ENCODE measurements around the gene NAB1.
"Not testable (repeated sequence)": the region's sequence is repeated elsewhere in the genome, so short reads cannot be mapped to it uniquely, and the experiment has no call there.

NAB1 gene

GRCh38 chr2:190674966-190675650, 26.2 kb downstream of the NAB1 start:
- no peak for DNase-seq (ENCODE audit: low read depth)

GRCh38 chr2:190677255-190677654, 28.4 kb downstream of the NAB1 start:
- no peak for DNase-seq (ENCODE audit: low read depth)

GRCh38 chr2:190678444-190679162, 29.7 kb downstream of the NAB1 start:
- peak; percentile 13 for DNase-seq (ENCODE audit: low read depth)

GRCh38 chr2:190679391-190679790, 30.5 kb downstream of the NAB1 start:
- DNase-seq (ENCODE audit: low read depth) = no peak

GRCh38 chr2:190679813-190680591, 31.1 kb downstream of the NAB1 start:
- peak; percentile 31 for DNase-seq (ENCODE audit: low read depth)

- no peak for DNase-seq (ENCODE audit: low read depth)
Measured at GRCh38 chr2:190682168-190682567, 33.3 kb downstream of the NAB1 start.

GRCh38 chr2:190683802-190684201, 34.9 kb downstream of the NAB1 start:
- no peak for DNase-seq (ENCODE audit: low read depth)

GRCh38 chr2:190684931-190685330, 36.0 kb downstream of the NAB1 start:
- DNase-seq (ENCODE audit: low read depth) = no peak

- no peak for DNase-seq (ENCODE audit: low read depth)
Measured at GRCh38 chr2:190685333-190685732, 36.5 kb downstream of the NAB1 start.

- DNase-seq (ENCODE audit: low read depth) = no peak
Measured at GRCh38 chr2:190693533-190694232, 44.8 kb downstream of the NAB1 start.

- DNase-seq (ENCODE audit: low read depth) = no peak
Measured at GRCh38 chr2:190694479-190694878, 45.6 kb downstream of the NAB1 start.

- DNase-seq (ENCODE audit: low read depth) = peak; percentile 19
Measured at GRCh38 chr2:190695739-190696138, 46.9 kb downstream of the NAB1 start.

GRCh38 chr2:190696792-190697398, 48.0 kb downstream of the NAB1 start:
- no peak for DNase-seq (ENCODE audit: low read depth)

- no peak for DNase-seq (ENCODE audit: low read depth)
Measured at GRCh38 chr2:190697421-190697820, 48.5 kb downstream of the NAB1 start.

GRCh38 chr2:190698895-190699294, 50.0 kb downstream of the NAB1 start:
- no peak for DNase-seq (ENCODE audit: low read depth)

- DNase-seq (ENCODE audit: low read depth) = no peak
Measured at GRCh38 chr2:190701586-190701985, 52.7 kb downstream of the NAB1 start.

GRCh38 chr2:190705280-190705679, 56.4 kb downstream of the NAB1 start:
- no peak for DNase-seq (ENCODE audit: low read depth)

- DNase-seq (ENCODE audit: low read depth) = no peak
Measured at GRCh38 chr2:190707726-190708125, 58.8 kb downstream of the NAB1 start.

- not testable (repeated sequence) for DNase-seq (ENCODE audit: low read depth)
Measured at GRCh38 chr2:190708650-190709049, 59.8 kb downstream of the NAB1 start.

GRCh38 chr2:190711069-190711468, 62.2 kb downstream of the NAB1 start:
- no peak for DNase-seq (ENCODE audit: low read depth)

GRCh38 chr2:190713471-190713870, 64.6 kb downstream of the NAB1 start:
- no peak for DNase-seq (ENCODE audit: low read depth)

GRCh38 chr2:190714958-190715357, 66.1 kb downstream of the NAB1 start:
- DNase-seq (ENCODE audit: low read depth) = no peak

Measured in stimulated activated CD4-positive, alpha-beta T cell treated with anti-CD3 and anti-CD28 coated beads, Interleukin-2, amount 100 ng/mL, for 4 hours (primary cell).